GM23338 (cell line): Measurements from ENCODE around the gene MYO3B. TPM values are rescaled to one million over a fixed set of nuclear protein-coding genes. Genes with fewer than 3 reads are reported as not detected.

Source experiments
- ATAC-seq: fragments of 200-7000 bp; cut with Tn5 transposase; 3 replicates; pipeline ENCODE4 v1.9.1; 2020
- DNase-seq: peaks from one replicate; pipeline ENCODE4 v3.0.0-alpha.2; 2015; ENCODE audit warnings: low spot score
- H2AFZ ChIP-seq: fragments of 200-600 bp; sonication (generic); 2 replicates; pipeline ENCODE4 v1.8.0; 2016; ENCODE audit warnings: antibody characterized with exemption, mild to moderate bottlenecking, moderate library complexity
- H3F3A ChIP-seq: fragments of 200-600 bp; sonication (generic); replicated peaks from 2 replicates; pipeline ENCODE4 v1.8.0; 2017; ENCODE audit warnings: antibody characterized with exemption, mixed run types, low read depth
- H3K27ac ChIP-seq: fragments of 200-600 bp; sonication (generic); 2 replicates; pipeline ENCODE4 v1.6.1; 2016; ENCODE audit warnings: low read depth
- H3K27me3 ChIP-seq: fragments of 200-600 bp; sonication (generic); 2 replicates; pipeline ENCODE4 v1.8.0; 2016; ENCODE audit warnings: mild to moderate bottlenecking, mixed run types, moderate library complexity; ENCODE audit not compliant: insufficient read depth
- H3K36me3 ChIP-seq: fragments of 200-600 bp; sonication (generic); 2 replicates; pipeline ENCODE4 v1.8.0; 2016; ENCODE audit warnings: mild to moderate bottlenecking; ENCODE audit not compliant: insufficient read depth
- H3K4me1 ChIP-seq: fragments of 200-600 bp; sonication (generic); 2 replicates; pipeline ENCODE4 v1.8.0; 2016; ENCODE audit warnings: mild to moderate bottlenecking, moderate library complexity; ENCODE audit not compliant: insufficient read depth
- H3K4me2 ChIP-seq: fragments of 200-600 bp; sonication (generic); 2 replicates; pipeline ENCODE4 v1.7.1; 2017; ENCODE audit warnings: mixed run types
- H3K4me3 ChIP-seq: fragments of 200-600 bp; sonication (generic); 2 replicates; pipeline ENCODE4 v1.6.1; 2016; ENCODE audit warnings: mixed run types
- H3K79me2 ChIP-seq: fragments of 200-600 bp; sonication (generic); replicated peaks from 2 replicates; pipeline ENCODE4 v1.8.0; 2017; ENCODE audit warnings: mild to moderate bottlenecking; ENCODE audit not compliant: insufficient read depth
- H3K9me2 ChIP-seq: fragments of 200-600 bp; sonication (generic); 2 replicates; pipeline ENCODE4 v1.8.0; 2017; ENCODE audit not compliant: insufficient read depth
- H4K20me1 ChIP-seq: fragments of 200-600 bp; sonication (generic); replicated peaks from 2 replicates; pipeline ENCODE4 v1.8.0; 2017; ENCODE audit warnings: mild to moderate bottlenecking; ENCODE audit not compliant: insufficient read depth
- H3K27ac Mint-ChIP-seq: 2 replicates; pipeline ENCODE4 v1.8.0; 2020; ENCODE audit warnings: inconsistent platforms, mild to moderate bottlenecking, moderate library complexity, mixed read lengths
- H3K27me3 Mint-ChIP-seq: 3 replicates; pipeline ENCODE4 v1.8.0; 2022; ENCODE audit warnings: low read depth, mild to moderate bottlenecking, moderate library complexity, mixed read lengths, inconsistent platforms; ENCODE audit not compliant: insufficient read depth, poor library complexity
- H3K36me3 Mint-ChIP-seq: 3 replicates; pipeline ENCODE4 v1.8.0; 2021; ENCODE audit warnings: low read depth, mild to moderate bottlenecking, inconsistent platforms, moderate library complexity, mixed read lengths
- H3K4me1 Mint-ChIP-seq: 3 replicates; pipeline ENCODE4 v1.8.0; 2020; ENCODE audit warnings: mild to moderate bottlenecking, inconsistent platforms, mixed read lengths
- H3K4me3 Mint-ChIP-seq: 3 replicates; pipeline ENCODE4 v1.8.0; 2021; ENCODE audit warnings: moderate library complexity, mild to moderate bottlenecking, inconsistent platforms, mixed read lengths
- H3K9me3 Mint-ChIP-seq: 3 replicates; pipeline ENCODE4 v1.8.0; 2020; ENCODE audit warnings: moderate library complexity, mild to moderate bottlenecking, inconsistent platforms, mixed read lengths
- CREB1 ChIP-seq: fragments of 250-450 bp; sonication (Bioruptor Pico); IDR thresholded peaks from 2 replicates; pipeline ENCODE4 v1.5.0; 2020; ENCODE audit warnings: low read depth, mild to moderate bottlenecking, moderate library complexity
- EZH2 ChIP-seq: fragments of 200-600 bp; sonication (generic); IDR thresholded peaks from one replicate; pipeline ENCODE4 v1.8.0; 2017; ENCODE audit warnings: antibody characterized with exemption, mild to moderate bottlenecking, low read depth; ENCODE audit not compliant: unreplicated experiment
- EZH2phosphoT487 ChIP-seq: fragments of 200-600 bp; sonication (generic); IDR thresholded peaks from one replicate; pipeline ENCODE4 v1.8.1; 2018; ENCODE audit warnings: antibody characterized with exemption; ENCODE audit not compliant: unreplicated experiment
- NANOG ChIP-seq: IDR thresholded peaks from 2 replicates; pipeline ENCODE4 v1.6.1; 2016; ENCODE audit warnings: antibody characterized with exemption, borderline replicate concordance
- POLR2AphosphoS5 ChIP-seq: IDR thresholded peaks from 2 replicates; pipeline ENCODE4 v1.6.1; 2016; ENCODE audit warnings: antibody characterized with exemption, low read depth
- STAT1 ChIP-seq: IDR thresholded peaks from one replicate; pipeline ENCODE4 v1.6.1; 2016; ENCODE audit warnings: antibody characterized with exemption; ENCODE audit not compliant: unreplicated experiment
- polyA plus RNA-seq: library from polyadenylated mRNA; unstranded; fragments of >200 nt; fragmentation: Nextera tagmentation; extraction: Ambion mirVana; gene quantifications from 2 replicates; pipeline ENCODE4 v1.2.1, GENCODE V29; 2016
- total RNA-seq: library from RNA; depleted of rRNA; stranded (reverse); fragments of >200 nt; shearing (Covaris generic); gene quantifications from 2 replicates; pipeline ENCODE4 v1.2.3, GENCODE V29; 2014
- TF ChIP-seq, protein P1 (sequence below), 2 experiments: fragments of 200-600 bp in 1 of 2; sonication (generic) in 1 of 2; conservative IDR thresholded peaks; 2 replicates each; pipeline versions ENCODE4 v1.5.1 to v1.6.1; 2016 to 2017; ENCODE audit warnings: antibody characterized with exemption in 2 of 2, low read depth in 2 of 2, mild to moderate bottlenecking in 2 of 2, moderate library complexity in 1 of 2
- TF ChIP-seq, protein P2 (sequence below): IDR thresholded peaks from one replicate; pipeline ENCODE4 v1.6.1; 2018; ENCODE audit warnings: antibody characterized with exemption; ENCODE audit not compliant: unreplicated experiment
- TF ChIP-seq, protein P3 (sequence below): IDR thresholded peaks from 2 replicates; pipeline ENCODE4 v1.6.1; 2016; ENCODE audit warnings: antibody characterized with exemption

MYO3B gene
- total and polyA plus RNA-seq, 2 experiments from 2014 or later, result 0.42 TPM; not detected in 1

DNA sequence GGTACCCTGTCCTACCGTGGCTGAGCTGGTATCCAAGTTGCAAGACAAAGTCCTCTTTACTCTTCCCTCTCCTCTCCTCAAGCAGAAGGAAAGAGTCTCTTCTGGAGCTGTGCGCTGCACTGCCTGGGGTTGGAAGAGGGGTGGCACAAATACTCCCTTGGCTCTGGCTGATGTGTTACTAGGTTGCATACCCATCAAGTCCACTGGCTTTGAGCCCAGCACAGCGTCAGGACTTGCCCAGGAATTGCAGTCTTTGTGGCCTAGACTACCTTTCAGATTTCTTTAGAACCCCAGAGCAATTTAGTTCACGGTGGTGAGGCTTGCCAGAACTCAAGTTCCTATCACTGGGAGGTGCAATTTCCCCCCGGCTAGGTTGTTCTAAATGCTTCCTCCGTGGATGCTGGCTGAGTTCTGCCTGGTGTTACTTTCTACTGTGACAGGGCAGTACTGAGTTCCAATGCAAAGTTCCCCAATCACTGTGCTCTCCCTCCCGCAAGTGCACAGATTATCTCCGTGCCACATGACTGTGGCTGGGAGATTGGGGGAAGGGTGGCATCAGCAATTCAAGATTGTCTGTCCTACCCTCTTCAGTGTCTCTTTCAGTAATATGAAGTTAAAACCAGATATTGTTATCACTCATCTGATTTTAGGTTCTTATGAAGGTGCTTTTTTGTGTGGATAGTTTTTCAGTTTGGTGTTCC is 13.4 kb downstream of the MYO3B start:
- peaks cover 3% of the 10 kb centered on the region; the same call in 2 of the 3 replicates for H3K4me1 Mint-ChIP-seq
- Histone ChIP-seq H3K27ac (no peak overlapping the region), H2AFZ (peak overlapping the region; percentile 72), H3K9me2 (peaks cover 6% of the 10 kb centered on the region), H3K79me2 (no peaks in the 10 kb centered on the region), H4K20me1 (no peaks in the 10 kb centered on the region), H3K4me3 (no peak overlapping the region), H3K4me1 (peaks cover 3% of the 10 kb centered on the region; the same call in 1 of the 2 replicates), H3K36me3 (no peaks in the 10 kb centered on the region), H3K4me2 (no peak overlapping the region), H3K27me3 (no peaks in the 10 kb centered on the region), H3F3A (no peaks in the 10 kb centered on the region)
- no peak overlapping the region for H3K4me3 Mint-ChIP-seq
- no peak overlapping the region; the same call in 1 of the 2 replicates for H3K27ac Mint-ChIP-seq
- H3K36me3 Mint-ChIP-seq, result peaks cover 22% of the 10 kb centered on the region
- ATAC-seq (no peak), DNase-seq (no peak)
- TF ChIP-seq, protein P1, sequence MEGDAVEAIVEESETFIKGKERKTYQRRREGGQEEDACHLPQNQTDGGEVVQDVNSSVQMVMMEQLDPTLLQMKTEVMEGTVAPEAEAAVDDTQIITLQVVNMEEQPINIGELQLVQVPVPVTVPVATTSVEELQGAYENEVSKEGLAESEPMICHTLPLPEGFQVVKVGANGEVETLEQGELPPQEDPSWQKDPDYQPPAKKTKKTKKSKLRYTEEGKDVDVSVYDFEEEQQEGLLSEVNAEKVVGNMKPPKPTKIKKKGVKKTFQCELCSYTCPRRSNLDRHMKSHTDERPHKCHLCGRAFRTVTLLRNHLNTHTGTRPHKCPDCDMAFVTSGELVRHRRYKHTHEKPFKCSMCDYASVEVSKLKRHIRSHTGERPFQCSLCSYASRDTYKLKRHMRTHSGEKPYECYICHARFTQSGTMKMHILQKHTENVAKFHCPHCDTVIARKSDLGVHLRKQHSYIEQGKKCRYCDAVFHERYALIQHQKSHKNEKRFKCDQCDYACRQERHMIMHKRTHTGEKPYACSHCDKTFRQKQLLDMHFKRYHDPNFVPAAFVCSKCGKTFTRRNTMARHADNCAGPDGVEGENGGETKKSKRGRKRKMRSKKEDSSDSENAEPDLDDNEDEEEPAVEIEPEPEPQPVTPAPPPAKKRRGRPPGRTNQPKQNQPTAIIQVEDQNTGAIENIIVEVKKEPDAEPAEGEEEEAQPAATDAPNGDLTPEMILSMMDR (conservative IDR thresholded peaks at IDR 0.05; ENCODE audit: low read depth in 2 of 2), result no peak
- TF ChIP-seq, protein P2, sequence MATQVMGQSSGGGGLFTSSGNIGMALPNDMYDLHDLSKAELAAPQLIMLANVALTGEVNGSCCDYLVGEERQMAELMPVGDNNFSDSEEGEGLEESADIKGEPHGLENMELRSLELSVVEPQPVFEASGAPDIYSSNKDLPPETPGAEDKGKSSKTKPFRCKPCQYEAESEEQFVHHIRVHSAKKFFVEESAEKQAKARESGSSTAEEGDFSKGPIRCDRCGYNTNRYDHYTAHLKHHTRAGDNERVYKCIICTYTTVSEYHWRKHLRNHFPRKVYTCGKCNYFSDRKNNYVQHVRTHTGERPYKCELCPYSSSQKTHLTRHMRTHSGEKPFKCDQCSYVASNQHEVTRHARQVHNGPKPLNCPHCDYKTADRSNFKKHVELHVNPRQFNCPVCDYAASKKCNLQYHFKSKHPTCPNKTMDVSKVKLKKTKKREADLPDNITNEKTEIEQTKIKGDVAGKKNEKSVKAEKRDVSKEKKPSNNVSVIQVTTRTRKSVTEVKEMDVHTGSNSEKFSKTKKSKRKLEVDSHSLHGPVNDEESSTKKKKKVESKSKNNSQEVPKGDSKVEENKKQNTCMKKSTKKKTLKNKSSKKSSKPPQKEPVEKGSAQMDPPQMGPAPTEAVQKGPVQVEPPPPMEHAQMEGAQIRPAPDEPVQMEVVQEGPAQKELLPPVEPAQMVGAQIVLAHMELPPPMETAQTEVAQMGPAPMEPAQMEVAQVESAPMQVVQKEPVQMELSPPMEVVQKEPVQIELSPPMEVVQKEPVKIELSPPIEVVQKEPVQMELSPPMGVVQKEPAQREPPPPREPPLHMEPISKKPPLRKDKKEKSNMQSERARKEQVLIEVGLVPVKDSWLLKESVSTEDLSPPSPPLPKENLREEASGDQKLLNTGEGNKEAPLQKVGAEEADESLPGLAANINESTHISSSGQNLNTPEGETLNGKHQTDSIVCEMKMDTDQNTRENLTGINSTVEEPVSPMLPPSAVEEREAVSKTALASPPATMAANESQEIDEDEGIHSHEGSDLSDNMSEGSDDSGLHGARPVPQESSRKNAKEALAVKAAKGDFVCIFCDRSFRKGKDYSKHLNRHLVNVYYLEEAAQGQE, result no peak
- TF ChIP-seq NANOG (no peak), STAT1 (no peak), EZH2phosphoT487 (no peak), EZH2 (no peak), POLR2AphosphoS5 (no peak), CREB1 (no peak)
- TF ChIP-seq, protein P3, sequence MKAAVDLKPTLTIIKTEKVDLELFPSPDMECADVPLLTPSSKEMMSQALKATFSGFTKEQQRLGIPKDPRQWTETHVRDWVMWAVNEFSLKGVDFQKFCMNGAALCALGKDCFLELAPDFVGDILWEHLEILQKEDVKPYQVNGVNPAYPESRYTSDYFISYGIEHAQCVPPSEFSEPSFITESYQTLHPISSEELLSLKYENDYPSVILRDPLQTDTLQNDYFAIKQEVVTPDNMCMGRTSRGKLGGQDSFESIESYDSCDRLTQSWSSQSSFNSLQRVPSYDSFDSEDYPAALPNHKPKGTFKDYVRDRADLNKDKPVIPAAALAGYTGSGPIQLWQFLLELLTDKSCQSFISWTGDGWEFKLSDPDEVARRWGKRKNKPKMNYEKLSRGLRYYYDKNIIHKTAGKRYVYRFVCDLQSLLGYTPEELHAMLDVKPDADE, result no peak
- peaks cover 37% of the 10 kb centered on the region for H3K9me3 Mint-ChIP-seq
- H3K27me3 Mint-ChIP-seq, result peaks cover 3% of the 10 kb centered on the region
